Measurements from ENCODE around the gene ACY1.

The ACY1 gene

DNA sequence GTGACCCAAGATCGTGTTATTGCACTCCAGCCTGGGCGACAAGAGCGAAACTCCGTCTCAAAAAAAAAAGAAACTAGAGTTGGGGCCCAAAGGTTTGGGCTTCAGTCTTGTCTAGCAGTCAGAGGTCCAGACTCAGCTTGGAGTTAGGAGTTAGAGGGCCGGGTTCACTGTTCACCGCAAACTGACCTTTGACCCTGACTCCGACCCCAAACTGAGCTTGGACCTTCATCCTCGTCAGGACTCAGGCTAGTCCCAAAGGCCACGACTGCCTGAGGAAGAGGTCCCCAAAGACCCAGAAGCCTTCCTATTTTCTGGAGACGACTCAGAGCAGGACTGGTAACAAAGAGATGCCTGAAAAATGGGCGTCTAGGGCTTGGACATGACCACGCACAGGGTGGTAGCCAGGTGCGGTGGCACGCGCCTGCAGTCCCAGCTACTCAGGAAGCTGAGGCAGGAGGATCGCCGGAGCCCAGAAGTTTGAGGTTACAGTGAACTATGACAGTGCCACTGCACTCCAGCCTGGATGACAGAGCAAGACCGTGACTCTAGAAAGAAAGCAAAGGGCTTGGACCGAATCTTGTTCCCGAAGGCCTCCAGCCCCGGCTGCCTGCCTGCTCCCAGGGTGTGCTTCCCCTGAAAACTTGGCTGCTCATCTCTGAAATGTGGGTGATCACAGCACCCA is 35.1 kb downstream of the ACY1 start:
- no peak for DNase-seq (ENCODE audit: low spot score)
- TF ChIP-seq, protein P1, sequence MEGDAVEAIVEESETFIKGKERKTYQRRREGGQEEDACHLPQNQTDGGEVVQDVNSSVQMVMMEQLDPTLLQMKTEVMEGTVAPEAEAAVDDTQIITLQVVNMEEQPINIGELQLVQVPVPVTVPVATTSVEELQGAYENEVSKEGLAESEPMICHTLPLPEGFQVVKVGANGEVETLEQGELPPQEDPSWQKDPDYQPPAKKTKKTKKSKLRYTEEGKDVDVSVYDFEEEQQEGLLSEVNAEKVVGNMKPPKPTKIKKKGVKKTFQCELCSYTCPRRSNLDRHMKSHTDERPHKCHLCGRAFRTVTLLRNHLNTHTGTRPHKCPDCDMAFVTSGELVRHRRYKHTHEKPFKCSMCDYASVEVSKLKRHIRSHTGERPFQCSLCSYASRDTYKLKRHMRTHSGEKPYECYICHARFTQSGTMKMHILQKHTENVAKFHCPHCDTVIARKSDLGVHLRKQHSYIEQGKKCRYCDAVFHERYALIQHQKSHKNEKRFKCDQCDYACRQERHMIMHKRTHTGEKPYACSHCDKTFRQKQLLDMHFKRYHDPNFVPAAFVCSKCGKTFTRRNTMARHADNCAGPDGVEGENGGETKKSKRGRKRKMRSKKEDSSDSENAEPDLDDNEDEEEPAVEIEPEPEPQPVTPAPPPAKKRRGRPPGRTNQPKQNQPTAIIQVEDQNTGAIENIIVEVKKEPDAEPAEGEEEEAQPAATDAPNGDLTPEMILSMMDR (IDR thresholded peaks at IDR 0.05): no peak
- H3K4me3 ChIP-seq: no peak overlapping the region
- peak overlapping the region; percentile 89 to 99 for H3K27ac ChIP-seq

- TF ChIP-seq, protein P1 (IDR thresholded peaks at IDR 0.05): no peak
- DNase-seq (ENCODE audit: low spot score): peak; percentile 95
- Histone ChIP-seq H3K27ac (peak overlapping the region; percentile 89 to 99), H3K4me3 (peak overlapping the region; percentile 43)
Observed at GRCh38 chr3:52019352-52020080, 36.2 kb downstream of the ACY1 start.

DNA sequence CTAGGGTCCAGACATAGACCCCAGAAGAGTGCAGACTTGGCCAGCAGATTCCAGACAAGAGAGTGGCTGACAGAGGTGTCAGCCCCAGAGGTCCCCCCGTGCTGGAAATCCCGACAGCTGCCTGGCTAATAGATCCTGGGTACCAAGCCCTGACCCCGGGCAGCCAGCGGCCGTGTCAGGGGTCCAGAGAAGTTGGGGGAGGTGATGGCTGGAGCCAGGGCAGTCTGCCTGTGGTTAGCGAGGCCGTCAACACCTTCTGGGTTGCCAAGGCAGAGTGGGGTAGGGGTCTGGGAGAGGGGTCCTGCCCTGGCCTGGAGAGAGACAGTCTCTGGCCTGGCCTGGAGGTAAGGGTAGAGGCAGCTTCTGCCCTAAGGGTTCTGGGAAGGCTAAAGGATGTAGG is 37.5 kb downstream of the ACY1 start:
- DNase-seq (ENCODE audit: low spot score): no peak
- H3K27ac ChIP-seq: peak overlapping the region; percentile 89 to 99
- no peak overlapping the region for H3K4me3 ChIP-seq
- TF ChIP-seq, protein P1 (IDR thresholded peaks at IDR 0.05): no peak

GRCh38 chr3:52021489-52022268 is 38.3 kb downstream of the ACY1 start:
- H3K27ac ChIP-seq: peak overlapping the region; percentile 89 to 99
- TF ChIP-seq, protein P1 (IDR thresholded peaks at IDR 0.05): no peak
- no peak for DNase-seq (ENCODE audit: low spot score)
- H3K4me3 ChIP-seq: no peak overlapping the region

DNA sequence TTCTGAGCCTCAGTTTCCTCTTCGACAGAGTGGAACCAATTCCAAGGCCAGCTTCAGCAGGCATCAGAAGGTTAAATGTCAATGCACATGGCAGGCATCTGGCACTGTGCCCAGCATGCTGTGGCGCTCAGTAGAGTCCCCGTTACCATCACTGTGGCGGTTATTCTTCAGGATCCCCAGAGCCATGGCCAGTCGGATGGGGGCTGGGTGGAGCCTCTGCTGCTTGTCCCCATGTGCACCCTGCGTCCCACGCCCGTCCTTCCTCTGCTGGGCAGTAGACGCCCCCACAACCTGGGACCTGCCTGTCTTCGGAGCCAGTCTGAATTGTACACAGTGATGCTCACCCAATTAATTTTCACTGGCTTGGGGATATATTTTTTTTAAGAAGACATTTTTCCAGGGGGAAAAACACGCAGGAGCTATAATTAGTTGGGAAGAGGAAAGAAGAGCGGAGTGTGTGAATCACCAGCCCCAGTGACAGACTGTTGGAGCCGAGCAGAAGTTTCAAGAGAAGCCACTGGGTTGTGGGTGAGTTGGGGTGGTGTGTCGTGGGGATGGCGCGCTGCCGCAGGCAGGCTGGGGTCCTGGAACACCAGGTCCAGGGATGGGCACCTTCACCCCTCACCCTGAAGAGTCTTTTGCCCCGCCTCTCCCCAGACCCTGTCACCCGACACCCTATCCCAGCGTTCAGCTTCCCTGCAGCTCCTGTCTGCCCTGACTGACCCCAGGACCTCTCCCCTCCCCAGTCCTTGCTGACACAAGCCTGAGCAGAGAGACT is 39.2 kb downstream of the ACY1 start:
- peak overlapping the region; percentile 89 to 99 for H3K27ac ChIP-seq
- peak overlapping the region; percentile 44 for H3K4me3 ChIP-seq
- TF ChIP-seq, protein P1 (IDR thresholded peaks at IDR 0.05): no peak
- no peak for DNase-seq (ENCODE audit: low spot score)

- peak overlapping the region; percentile 44 for H3K4me3 ChIP-seq
- H3K27ac ChIP-seq: peak overlapping the region; percentile 89 to 99
- TF ChIP-seq, protein P1 (IDR thresholded peaks at IDR 0.05): no peak
- no peak for DNase-seq (ENCODE audit: low spot score)
Observed at GRCh38 chr3:52023101-52023770, 39.9 kb downstream of the ACY1 start.
